Measurements from ENCODE around the gene SYNJ2. TPM values are rescaled to one million over a fixed set of nuclear protein-coding genes. Genes with fewer than 3 reads are reported as not detected.
A peak's percentile ranks its signal among the peaks of the same experiment; 100 is the strongest.

SYNJ2 gene
- total RNA-seq, 1 donor from 2014 or later, result 21.5 TPM

DNA sequence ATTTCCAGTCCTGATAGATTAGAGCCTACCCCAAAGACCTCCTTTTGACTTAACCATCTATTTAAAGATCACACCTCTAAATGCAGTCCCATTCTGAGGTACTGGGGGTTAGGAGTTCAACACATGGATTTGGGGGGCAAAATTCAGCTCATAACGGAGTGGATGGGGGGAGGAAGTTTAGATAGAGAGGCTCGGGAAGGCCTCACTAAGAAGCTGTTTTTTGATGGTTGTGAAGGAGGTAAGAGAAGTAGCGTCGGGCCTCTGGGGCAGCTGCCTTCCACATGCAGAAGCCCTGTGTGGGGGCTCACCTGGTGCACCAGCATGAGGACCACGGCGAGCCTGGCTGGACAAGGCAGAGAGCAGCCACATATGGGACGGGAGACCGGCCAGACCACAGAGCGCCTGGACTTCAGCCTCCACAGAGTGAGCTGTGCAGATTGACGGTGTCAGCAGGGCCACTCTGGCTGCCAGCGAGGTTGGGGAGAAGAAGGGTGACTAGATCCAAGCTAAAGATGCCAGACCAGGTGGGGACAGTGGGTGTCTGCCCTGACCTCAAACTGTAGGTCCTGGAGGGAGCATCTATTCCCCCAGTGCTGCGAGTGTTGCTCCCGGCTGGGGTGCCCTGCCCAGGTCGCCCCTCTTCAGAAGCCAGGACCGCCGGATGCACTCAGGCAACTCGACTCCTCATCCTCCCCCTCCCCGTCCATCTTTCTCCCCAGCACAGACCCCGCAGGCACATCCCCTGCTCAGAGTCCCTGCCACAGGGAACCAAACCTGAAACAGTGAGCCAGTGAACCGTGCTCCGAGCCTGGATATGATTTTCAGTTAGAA, 5.1 kb upstream of the SYNJ2 start:
- H3K9me3 Mint-ChIP-seq, result no peaks in the 10 kb centered on the region
- no peak overlapping the region for H3K4me3 Mint-ChIP-seq (ENCODE audit: low read depth)
- DNase-seq (ENCODE audit: low spot score), result no peak
- H3K4me1 Mint-ChIP-seq (ENCODE audit: low read depth), result peaks cover 19% of the 10 kb centered on the region
- intact Hi-C loops (cut with micrococcal nuclease), result no loop called here
- H3K27ac Mint-ChIP-seq, result no peak overlapping the region
- H3K36me3 Mint-ChIP-seq (ENCODE audit: low read depth), result no peaks in the 10 kb centered on the region
- H3K27me3 Mint-ChIP-seq (ENCODE audit: low read depth), result peaks cover 12% of the 10 kb centered on the region

GRCh38 chr6:157977176-157977804, 4.4 kb upstream of the SYNJ2 start:
- Mint-ChIP-seq H3K4me1 (ENCODE audit: low read depth) (peaks cover 19% of the 10 kb centered on the region), H3K4me3 (ENCODE audit: low read depth) (no peak overlapping the region), H3K27ac (no peak overlapping the region), H3K27me3 (ENCODE audit: low read depth) (peaks cover 10% of the 10 kb centered on the region), H3K36me3 (ENCODE audit: low read depth) (no peaks in the 10 kb centered on the region), H3K9me3 (no peaks in the 10 kb centered on the region)
- DNase-seq (ENCODE audit: low spot score), result no peak
- intact Hi-C loops (cut with micrococcal nuclease), result no loop called here

GRCh38 chr6:157978021-157978783, 3.5 kb upstream of the SYNJ2 start:
- Mint-ChIP-seq H3K9me3 (no peaks in the 10 kb centered on the region), H3K4me3 (ENCODE audit: low read depth) (no peak overlapping the region), H3K4me1 (ENCODE audit: low read depth) (peaks cover 26% of the 10 kb centered on the region), H3K36me3 (ENCODE audit: low read depth) (no peaks in the 10 kb centered on the region), H3K27me3 (ENCODE audit: low read depth) (peaks cover 10% of the 10 kb centered on the region), H3K27ac (no peak overlapping the region)
- DNase-seq (ENCODE audit: low spot score), result no peak
- intact Hi-C loops (cut with micrococcal nuclease), result no loop called here

DNA sequence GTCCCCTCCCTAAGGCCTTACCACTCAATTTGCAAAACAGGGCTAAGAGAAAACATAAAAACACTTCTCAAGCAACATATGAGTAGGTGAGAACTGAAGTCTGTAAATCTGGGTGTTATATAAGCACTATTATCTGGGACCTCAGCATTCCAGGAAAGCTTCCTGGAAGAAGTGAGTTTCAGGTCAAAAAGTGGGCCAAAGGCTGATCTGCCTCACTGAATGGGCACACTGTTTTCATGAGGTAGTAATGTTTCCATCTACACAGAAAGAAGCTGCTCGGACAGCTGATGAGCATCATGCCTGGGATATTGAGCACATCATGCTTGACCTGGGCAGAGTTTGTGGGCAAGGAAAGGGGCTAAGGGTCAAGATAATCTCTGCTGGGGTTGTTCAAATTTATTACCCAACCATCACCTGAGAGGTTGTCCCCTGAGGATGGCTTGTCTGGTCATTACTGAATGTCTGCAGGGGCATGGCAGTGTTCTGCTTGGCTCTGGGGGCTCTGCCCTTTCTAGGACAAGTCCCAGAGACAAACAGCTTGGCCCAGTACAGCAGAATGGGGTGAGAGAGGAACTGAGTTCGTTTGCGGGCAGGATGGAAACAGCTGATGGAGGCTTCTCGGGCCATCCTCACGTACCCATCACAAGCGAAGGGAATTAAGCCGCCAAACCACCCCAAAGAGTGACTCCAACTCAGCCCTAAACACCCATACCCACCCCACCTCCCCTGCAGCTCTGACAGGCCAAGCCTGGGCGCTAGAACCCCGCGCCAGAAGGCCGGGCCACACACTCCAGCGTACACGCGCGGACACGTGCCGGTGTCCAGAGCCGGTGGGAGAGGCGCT, 1.2 kb upstream of the SYNJ2 start:
- Mint-ChIP-seq H3K27me3 (ENCODE audit: low read depth) (peaks cover 10% of the 10 kb centered on the region), H3K4me3 (ENCODE audit: low read depth) (peak overlapping the region; percentile 71)

DNA sequence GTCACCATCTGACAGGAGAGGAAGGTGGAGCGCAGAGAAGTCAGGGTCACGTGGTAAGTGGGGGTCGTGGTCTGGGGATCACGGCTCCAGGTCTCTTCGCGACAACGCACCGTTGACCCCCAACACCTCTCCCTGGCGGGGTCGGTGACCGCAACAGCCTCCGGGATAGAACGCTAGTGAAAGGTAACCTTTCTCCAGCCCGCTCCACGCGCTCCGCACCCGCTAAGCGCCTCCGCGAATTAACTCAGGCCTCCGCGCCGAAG, 600 bp upstream of the SYNJ2 start:
- intact Hi-C loops (cut with micrococcal nuclease), result loop anchor here (2.0 to 5.0 kb wide), 5 partner anchors 18 to 666 kb away; no protein-coding TSS in a partner anchor
- H3K27me3 Mint-ChIP-seq (ENCODE audit: low read depth), result peaks cover 10% of the 10 kb centered on the region
- H3K9me3 Mint-ChIP-seq, result no peaks in the 10 kb centered on the region
- peak overlapping the region; percentile 71 for H3K4me3 Mint-ChIP-seq (ENCODE audit: low read depth)
- DNase-seq (ENCODE audit: low spot score), result no peak
- no peak overlapping the region for H3K27ac Mint-ChIP-seq
- H3K4me1 Mint-ChIP-seq (ENCODE audit: low read depth), result peaks cover 44% of the 10 kb centered on the region
- H3K36me3 Mint-ChIP-seq (ENCODE audit: low read depth), result no peaks in the 10 kb centered on the region

More for the DNA sequence above, 1.2 kb upstream of the SYNJ2 start:
- DNase-seq (ENCODE audit: low spot score), result no peak
- peaks cover 44% of the 10 kb centered on the region for H3K4me1 Mint-ChIP-seq (ENCODE audit: low read depth)
- H3K36me3 Mint-ChIP-seq (ENCODE audit: low read depth), result no peaks in the 10 kb centered on the region
- no peak overlapping the region for H3K27ac Mint-ChIP-seq
- intact Hi-C loops (cut with micrococcal nuclease), result loop anchor here (2.0 to 5.0 kb wide), 5 partner anchors 18 to 667 kb away; no protein-coding TSS in a partner anchor
- no peaks in the 10 kb centered on the region for H3K9me3 Mint-ChIP-seq

GRCh38 chr6:157982102-157982562, 469 bp downstream of the SYNJ2 start:
- peak overlapping the region; percentile 80 for H3K27ac Mint-ChIP-seq
- peaks cover 10% of the 10 kb centered on the region for H3K27me3 Mint-ChIP-seq (ENCODE audit: low read depth)
- peak; percentile 26 for DNase-seq (ENCODE audit: low spot score)
- intact Hi-C loops (cut with micrococcal nuclease), result loop anchor here (1.0 to 5.0 kb wide), 4 partner anchors 44 to 665 kb away; no protein-coding TSS in a partner anchor
- H3K9me3 Mint-ChIP-seq, result no peaks in the 10 kb centered on the region
- H3K4me3 Mint-ChIP-seq (ENCODE audit: low read depth), result peak overlapping the region; percentile 88
- peaks cover 44% of the 10 kb centered on the region for H3K4me1 Mint-ChIP-seq (ENCODE audit: low read depth)
- H3K36me3 Mint-ChIP-seq (ENCODE audit: low read depth), result no peaks in the 10 kb centered on the region

DNA sequence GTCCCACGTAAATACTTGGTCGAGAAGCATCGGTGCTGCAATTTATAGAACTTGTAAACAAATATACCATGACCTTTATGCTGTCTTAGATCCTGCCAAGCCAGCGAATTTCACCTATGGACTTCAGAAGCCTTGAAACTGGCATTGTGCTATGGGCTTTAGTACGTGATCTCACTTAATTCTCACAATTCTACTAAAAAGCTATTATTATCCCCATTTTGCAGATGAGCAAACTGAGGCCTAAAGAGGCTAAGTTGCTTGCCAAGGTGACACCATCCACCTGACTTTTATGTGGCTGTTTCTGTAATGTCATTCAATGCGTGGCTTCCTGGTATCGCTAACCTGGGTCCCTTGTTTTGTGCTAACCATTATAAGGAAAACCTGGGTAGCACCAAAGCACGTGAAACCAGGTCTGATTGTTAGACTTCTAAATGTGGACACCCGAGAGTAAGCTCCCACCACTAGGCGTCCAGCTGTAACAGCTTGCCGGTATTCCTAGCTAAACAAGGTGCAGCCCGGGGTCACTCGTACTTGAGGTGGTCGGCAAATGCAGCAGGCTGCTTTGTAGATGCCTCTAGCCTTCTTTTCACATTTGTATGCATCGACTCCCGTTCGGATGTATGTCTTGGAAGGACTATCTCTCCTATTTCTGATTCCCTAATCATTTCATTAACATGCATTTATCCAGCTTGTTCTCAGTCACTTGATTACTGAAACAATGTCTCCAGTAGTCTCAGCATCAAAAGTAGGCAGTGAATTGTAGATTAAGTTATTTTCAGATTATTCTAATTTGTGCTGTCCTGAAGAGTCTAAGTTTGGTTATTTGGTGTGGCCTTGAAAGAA, 1.1 kb downstream of the SYNJ2 start:
- Mint-ChIP-seq H3K4me1 (ENCODE audit: low read depth) (peaks cover 44% of the 10 kb centered on the region), H3K4me3 (ENCODE audit: low read depth) (peak overlapping the region; percentile 88), H3K27ac (peak overlapping the region; percentile 80), H3K9me3 (no peaks in the 10 kb centered on the region), H3K27me3 (ENCODE audit: low read depth) (peaks cover 10% of the 10 kb centered on the region), H3K36me3 (ENCODE audit: low read depth) (no peaks in the 10 kb centered on the region)
- no peak for DNase-seq (ENCODE audit: low spot score)
- intact Hi-C loops (cut with micrococcal nuclease), result loop anchor here (1.0 to 5.0 kb wide), 4 partner anchors 44 to 665 kb away; no protein-coding TSS in a partner anchor

DNA sequence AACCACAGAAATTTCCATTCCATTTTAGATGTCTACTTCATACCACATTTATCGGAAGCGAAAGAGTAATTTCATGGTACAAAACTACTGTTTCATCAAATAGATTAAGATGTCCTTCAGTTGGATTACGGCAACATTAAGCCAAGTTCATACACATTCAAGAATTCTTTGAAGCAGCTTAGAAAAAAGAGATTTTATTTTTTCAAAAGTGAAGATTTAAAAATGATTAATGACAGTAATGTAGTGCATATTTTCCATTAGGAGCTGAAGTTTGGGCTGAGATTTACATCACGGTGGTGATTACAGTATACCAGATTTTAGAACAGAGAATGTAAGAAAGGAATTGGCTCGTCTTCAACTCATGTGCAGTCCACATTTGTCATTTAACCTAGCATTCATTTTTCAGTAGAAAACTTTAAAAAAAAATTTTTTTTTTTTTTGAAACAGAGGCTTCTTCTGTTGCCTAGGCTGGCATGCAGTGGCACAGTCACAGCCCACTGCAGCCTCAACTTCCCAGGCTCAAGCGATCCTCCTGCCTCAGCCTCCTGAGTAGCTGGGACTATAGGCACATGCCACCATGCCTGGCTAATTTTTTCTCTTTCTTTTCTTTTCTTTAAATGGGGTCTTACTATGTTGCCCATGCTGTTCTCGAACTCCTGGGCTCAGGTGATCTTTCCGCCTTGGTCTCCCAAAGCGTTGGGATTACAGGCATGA, 1.9 kb downstream of the SYNJ2 start:
- peak overlapping the region; percentile 64 for H3K27ac Mint-ChIP-seq
- peaks cover 4% of the 10 kb centered on the region for H3K27me3 Mint-ChIP-seq (ENCODE audit: low read depth)
- H3K9me3 Mint-ChIP-seq, result no peaks in the 10 kb centered on the region
- peak overlapping the region; percentile 88 for H3K4me3 Mint-ChIP-seq (ENCODE audit: low read depth)
- H3K36me3 Mint-ChIP-seq (ENCODE audit: low read depth), result no peaks in the 10 kb centered on the region
- DNase-seq (ENCODE audit: low spot score), result no peak
- H3K4me1 Mint-ChIP-seq (ENCODE audit: low read depth), result peaks cover 40% of the 10 kb centered on the region
- intact Hi-C loops (cut with micrococcal nuclease), result loop anchor here (5.0 kb wide), 3 partner anchors 64 to 664 kb away; no protein-coding TSS in a partner anchor

- no peak overlapping the region for H3K27ac Mint-ChIP-seq
- DNase-seq (ENCODE audit: low spot score), result no peak
- no peaks in the 10 kb centered on the region for H3K9me3 Mint-ChIP-seq
- intact Hi-C loops (cut with micrococcal nuclease), result loop anchor here (5.0 kb wide), 3 partner anchors 63 to 663 kb away; no protein-coding TSS in a partner anchor
- no peaks in the 10 kb centered on the region for H3K36me3 Mint-ChIP-seq (ENCODE audit: low read depth)
- H3K4me1 Mint-ChIP-seq (ENCODE audit: low read depth), result peaks cover 43% of the 10 kb centered on the region
- peak overlapping the region; percentile 45 for H3K4me3 Mint-ChIP-seq (ENCODE audit: low read depth)
- peaks cover 4% of the 10 kb centered on the region for H3K27me3 Mint-ChIP-seq (ENCODE audit: low read depth)
These were observed 2.5 kb downstream of the SYNJ2 start for GRCh38 chr6:157984128-157984527.

DNA sequence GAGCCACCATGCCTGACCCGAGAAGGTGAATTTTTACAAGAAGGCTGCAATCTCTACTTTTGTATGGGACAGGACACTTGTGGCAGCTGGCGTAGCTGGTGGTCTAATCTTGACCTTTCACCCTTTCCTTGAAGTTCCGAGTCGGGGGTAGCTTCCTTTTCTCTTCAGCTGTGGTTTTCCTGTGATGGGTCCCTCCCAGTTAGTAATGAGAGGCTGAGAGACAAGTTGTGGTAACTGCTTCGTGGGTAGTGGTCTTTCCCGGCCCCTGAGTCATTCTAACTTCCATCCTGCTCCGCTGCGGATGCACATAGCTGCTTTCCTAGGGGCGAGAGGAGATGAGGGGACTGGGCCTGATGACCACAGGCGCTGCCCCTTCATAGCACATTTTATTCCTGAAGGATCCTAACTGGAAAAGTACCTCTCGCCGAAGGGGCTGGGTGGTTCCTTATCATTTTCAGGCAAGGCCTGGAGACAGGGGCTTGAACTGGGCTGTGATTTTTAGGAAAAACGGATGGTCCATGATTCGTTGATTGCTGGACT, 3.1 kb downstream of the SYNJ2 start:
- Mint-ChIP-seq H3K9me3 (no peaks in the 10 kb centered on the region), H3K4me1 (ENCODE audit: low read depth) (peaks cover 39% of the 10 kb centered on the region), H3K27me3 (ENCODE audit: low read depth) (peaks cover 3% of the 10 kb centered on the region), H3K36me3 (ENCODE audit: low read depth) (no peaks in the 10 kb centered on the region), H3K4me3 (ENCODE audit: low read depth) (no peak overlapping the region), H3K27ac (no peak overlapping the region)
- no peak for DNase-seq (ENCODE audit: low spot score)
- intact Hi-C loops (cut with micrococcal nuclease), result loop anchor here (5.0 kb wide), 3 partner anchors 63 to 663 kb away; no protein-coding TSS in a partner anchor
